ENCODE data around the gene ADAT3.

- TF ChIP-seq EZH2 (IDR thresholded peaks at IDR 0.05; ENCODE audit: borderline replicate concordance) (no peak), EZH2phosphoT487 (IDR thresholded peaks at IDR 0.05; ENCODE audit: low read depth, severe bottlenecking, unreplicated experiment) (no peak), CTCF (IDR thresholded peaks at IDR 0.05; ENCODE audit: poor library complexity) (no peak)
Measured at GRCh38 chr19:1961000-1961883, 56.0 kb downstream of the ADAT3 start.
